GM23338 (cell line): ENCODE data around the gene CNOT4. TPM values are rescaled to one million over a fixed set of nuclear protein-coding genes. Genes with fewer than 3 reads are reported as not detected.

Experiments
- ATAC-seq: fragments of 200-7000 bp; cut with Tn5 transposase; 3 replicates; pipeline ENCODE4 v1.9.1; 2020
- DNase-seq: peaks from one replicate; pipeline ENCODE4 v3.0.0-alpha.2; 2015; ENCODE audit warnings: low spot score
- H2AFZ ChIP-seq: fragments of 200-600 bp; sonication (generic); 2 replicates; pipeline ENCODE4 v1.8.0; 2016; ENCODE audit warnings: antibody characterized with exemption, mild to moderate bottlenecking, moderate library complexity
- H3F3A ChIP-seq: fragments of 200-600 bp; sonication (generic); replicated peaks from 2 replicates; pipeline ENCODE4 v1.8.0; 2017; ENCODE audit warnings: antibody characterized with exemption, mixed run types, low read depth
- H3K27ac ChIP-seq: fragments of 200-600 bp; sonication (generic); 2 replicates; pipeline ENCODE4 v1.6.1; 2016; ENCODE audit warnings: low read depth
- H3K27me3 ChIP-seq: fragments of 200-600 bp; sonication (generic); 2 replicates; pipeline ENCODE4 v1.8.0; 2016; ENCODE audit warnings: mild to moderate bottlenecking, mixed run types, moderate library complexity; ENCODE audit not compliant: insufficient read depth
- H3K36me3 ChIP-seq: fragments of 200-600 bp; sonication (generic); 2 replicates; pipeline ENCODE4 v1.8.0; 2016; ENCODE audit warnings: mild to moderate bottlenecking; ENCODE audit not compliant: insufficient read depth
- H3K4me1 ChIP-seq: fragments of 200-600 bp; sonication (generic); 2 replicates; pipeline ENCODE4 v1.8.0; 2016; ENCODE audit warnings: mild to moderate bottlenecking, moderate library complexity; ENCODE audit not compliant: insufficient read depth
- H3K4me2 ChIP-seq: fragments of 200-600 bp; sonication (generic); 2 replicates; pipeline ENCODE4 v1.7.1; 2017; ENCODE audit warnings: mixed run types
- H3K4me3 ChIP-seq: fragments of 200-600 bp; sonication (generic); 2 replicates; pipeline ENCODE4 v1.6.1; 2016; ENCODE audit warnings: mixed run types
- H3K79me2 ChIP-seq: fragments of 200-600 bp; sonication (generic); replicated peaks from 2 replicates; pipeline ENCODE4 v1.8.0; 2017; ENCODE audit warnings: mild to moderate bottlenecking; ENCODE audit not compliant: insufficient read depth
- H3K9me2 ChIP-seq: fragments of 200-600 bp; sonication (generic); 2 replicates; pipeline ENCODE4 v1.8.0; 2017; ENCODE audit not compliant: insufficient read depth
- H4K20me1 ChIP-seq: fragments of 200-600 bp; sonication (generic); replicated peaks from 2 replicates; pipeline ENCODE4 v1.8.0; 2017; ENCODE audit warnings: mild to moderate bottlenecking; ENCODE audit not compliant: insufficient read depth
- H3K27ac Mint-ChIP-seq: 2 replicates; pipeline ENCODE4 v1.8.0; 2020; ENCODE audit warnings: inconsistent platforms, mild to moderate bottlenecking, moderate library complexity, mixed read lengths
- H3K27me3 Mint-ChIP-seq: 3 replicates; pipeline ENCODE4 v1.8.0; 2022; ENCODE audit warnings: low read depth, mild to moderate bottlenecking, moderate library complexity, mixed read lengths, inconsistent platforms; ENCODE audit not compliant: insufficient read depth, poor library complexity
- H3K36me3 Mint-ChIP-seq: 3 replicates; pipeline ENCODE4 v1.8.0; 2021; ENCODE audit warnings: low read depth, mild to moderate bottlenecking, inconsistent platforms, moderate library complexity, mixed read lengths
- H3K4me1 Mint-ChIP-seq: 3 replicates; pipeline ENCODE4 v1.8.0; 2020; ENCODE audit warnings: mild to moderate bottlenecking, inconsistent platforms, mixed read lengths
- H3K4me3 Mint-ChIP-seq: 3 replicates; pipeline ENCODE4 v1.8.0; 2021; ENCODE audit warnings: moderate library complexity, mild to moderate bottlenecking, inconsistent platforms, mixed read lengths
- H3K9me3 Mint-ChIP-seq: 3 replicates; pipeline ENCODE4 v1.8.0; 2020; ENCODE audit warnings: moderate library complexity, mild to moderate bottlenecking, inconsistent platforms, mixed read lengths
- CREB1 ChIP-seq: fragments of 250-450 bp; sonication (Bioruptor Pico); IDR thresholded peaks from 2 replicates; pipeline ENCODE4 v1.5.0; 2020; ENCODE audit warnings: low read depth, mild to moderate bottlenecking, moderate library complexity
- ETS1 ChIP-seq: IDR thresholded peaks from 2 replicates; pipeline ENCODE4 v1.6.1; 2016; ENCODE audit warnings: antibody characterized with exemption
- EZH2 ChIP-seq: fragments of 200-600 bp; sonication (generic); IDR thresholded peaks from one replicate; pipeline ENCODE4 v1.8.0; 2017; ENCODE audit warnings: antibody characterized with exemption, mild to moderate bottlenecking, low read depth; ENCODE audit not compliant: unreplicated experiment
- EZH2phosphoT487 ChIP-seq: fragments of 200-600 bp; sonication (generic); IDR thresholded peaks from one replicate; pipeline ENCODE4 v1.8.1; 2018; ENCODE audit warnings: antibody characterized with exemption; ENCODE audit not compliant: unreplicated experiment
- JUNB ChIP-seq: IDR thresholded peaks from one replicate; pipeline ENCODE4 v1.6.1; 2016; ENCODE audit warnings: antibody characterized with exemption; ENCODE audit not compliant: unreplicated experiment
- NANOG ChIP-seq: IDR thresholded peaks from 2 replicates; pipeline ENCODE4 v1.6.1; 2016; ENCODE audit warnings: antibody characterized with exemption, borderline replicate concordance
- POLR2AphosphoS5 ChIP-seq: IDR thresholded peaks from 2 replicates; pipeline ENCODE4 v1.6.1; 2016; ENCODE audit warnings: antibody characterized with exemption, low read depth
- STAT1 ChIP-seq: IDR thresholded peaks from one replicate; pipeline ENCODE4 v1.6.1; 2016; ENCODE audit warnings: antibody characterized with exemption; ENCODE audit not compliant: unreplicated experiment
- ZNF114 ChIP-seq: fragments of 250-450 bp; sonication (Bioruptor Pico); IDR thresholded peaks from 2 replicates; pipeline ENCODE4 v1.5.0; 2020; ENCODE audit warnings: mild to moderate bottlenecking, moderate library complexity
- ZNF331 ChIP-seq: fragments of 250-450 bp; sonication (Bioruptor Pico); IDR thresholded peaks from 2 replicates; pipeline ENCODE4 v1.5.0; 2020; ENCODE audit warnings: low read depth, mild to moderate bottlenecking, moderate library complexity
- ZNF462 ChIP-seq: fragments of 250-450 bp; sonication (Bioruptor Pico); IDR thresholded peaks from 2 replicates; pipeline ENCODE4 v1.5.0; 2020; ENCODE audit warnings: mild to moderate bottlenecking, moderate library complexity
- polyA plus RNA-seq: library from polyadenylated mRNA; unstranded; fragments of >200 nt; fragmentation: Nextera tagmentation; extraction: Ambion mirVana; gene quantifications from 2 replicates; pipeline ENCODE4 v1.2.1, GENCODE V29; 2016
- total RNA-seq: library from RNA; depleted of rRNA; stranded (reverse); fragments of >200 nt; shearing (Covaris generic); gene quantifications from 2 replicates; pipeline ENCODE4 v1.2.3, GENCODE V29; 2014
- TF ChIP-seq, protein P1 (sequence below), 2 experiments: fragments of 200-600 bp in 1 of 2; sonication (generic) in 1 of 2; conservative IDR thresholded peaks; 2 replicates each; pipeline versions ENCODE4 v1.5.1 to v1.6.1; 2016 to 2017; ENCODE audit warnings: antibody characterized with exemption in 2 of 2, low read depth in 2 of 2, mild to moderate bottlenecking in 2 of 2, moderate library complexity in 1 of 2

CNOT4 gene
- total and polyA plus RNA-seq, 2 experiments from 2014 or later, result 18.9 to 26.2 TPM

DNA sequence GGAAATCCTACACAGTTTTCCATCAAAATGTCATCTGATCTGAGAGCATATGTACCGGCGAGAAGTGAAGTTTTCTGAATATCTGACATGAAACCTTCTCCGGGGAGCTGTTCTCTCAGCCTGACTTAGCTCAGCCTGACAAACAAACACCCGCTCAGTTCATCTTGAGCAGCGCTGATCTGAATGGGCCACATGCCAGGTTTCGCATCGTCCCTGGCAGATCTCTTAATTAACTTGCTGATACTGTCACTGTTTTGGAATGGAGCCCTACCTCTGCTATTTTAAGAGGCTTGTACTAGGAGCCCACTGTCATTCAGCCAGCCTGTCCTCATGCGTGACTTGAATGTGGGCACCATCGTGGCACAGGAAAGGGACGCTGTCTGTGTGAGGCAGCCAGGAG, 167.0 kb downstream of the CNOT4 start:
- TF ChIP-seq ZNF114 (CRISPR knock-in tag) (no peak), EZH2 (no peak), ZNF462 (CRISPR knock-in tag) (no peak), POLR2AphosphoS5 (no peak), CREB1 (no peak), ZNF331 (CRISPR knock-in tag) (no peak), NANOG (no peak), ETS1 (no peak), STAT1 (no peak), JUNB (no peak), EZH2phosphoT487 (no peak)
- TF ChIP-seq, protein P1, sequence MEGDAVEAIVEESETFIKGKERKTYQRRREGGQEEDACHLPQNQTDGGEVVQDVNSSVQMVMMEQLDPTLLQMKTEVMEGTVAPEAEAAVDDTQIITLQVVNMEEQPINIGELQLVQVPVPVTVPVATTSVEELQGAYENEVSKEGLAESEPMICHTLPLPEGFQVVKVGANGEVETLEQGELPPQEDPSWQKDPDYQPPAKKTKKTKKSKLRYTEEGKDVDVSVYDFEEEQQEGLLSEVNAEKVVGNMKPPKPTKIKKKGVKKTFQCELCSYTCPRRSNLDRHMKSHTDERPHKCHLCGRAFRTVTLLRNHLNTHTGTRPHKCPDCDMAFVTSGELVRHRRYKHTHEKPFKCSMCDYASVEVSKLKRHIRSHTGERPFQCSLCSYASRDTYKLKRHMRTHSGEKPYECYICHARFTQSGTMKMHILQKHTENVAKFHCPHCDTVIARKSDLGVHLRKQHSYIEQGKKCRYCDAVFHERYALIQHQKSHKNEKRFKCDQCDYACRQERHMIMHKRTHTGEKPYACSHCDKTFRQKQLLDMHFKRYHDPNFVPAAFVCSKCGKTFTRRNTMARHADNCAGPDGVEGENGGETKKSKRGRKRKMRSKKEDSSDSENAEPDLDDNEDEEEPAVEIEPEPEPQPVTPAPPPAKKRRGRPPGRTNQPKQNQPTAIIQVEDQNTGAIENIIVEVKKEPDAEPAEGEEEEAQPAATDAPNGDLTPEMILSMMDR (conservative IDR thresholded peaks at IDR 0.05; ENCODE audit: low read depth in 2 of 2), result no peak
- H3K4me3 Mint-ChIP-seq, result no peak overlapping the region
- Histone ChIP-seq H3K79me2 (no peaks in the 10 kb centered on the region), H3K27ac (no peak overlapping the region), H3K4me2 (no peak overlapping the region), H3K36me3 (no peaks in the 10 kb centered on the region), H3K4me1 (no peaks in the 10 kb centered on the region), H3K27me3 (no peaks in the 10 kb centered on the region), H3K4me3 (no peak overlapping the region), H3K9me2 (no peaks in the 10 kb centered on the region), H2AFZ (no peak overlapping the region), H3F3A (no peaks in the 10 kb centered on the region), H4K20me1 (no peaks in the 10 kb centered on the region)
- H3K36me3 Mint-ChIP-seq, result no peaks in the 10 kb centered on the region
- DNase-seq (no peak), ATAC-seq (no peak)
- peaks cover 4% of the 10 kb centered on the region for H3K27me3 Mint-ChIP-seq
- H3K4me1 Mint-ChIP-seq, result no peaks in the 10 kb centered on the region
- no peaks in the 10 kb centered on the region for H3K9me3 Mint-ChIP-seq
- H3K27ac Mint-ChIP-seq, result no peak overlapping the region
